Lower lobe of right lung (tissue), 2 donors: ENCODE results near the gene NCS1. TPM values are rescaled to one million over a fixed set of nuclear protein-coding genes. Genes with fewer than 3 reads are reported as not detected.

Source experiments
- ATAC-seq, 2 donors: fragments of 200-7000 bp; cut with Tn5 transposase; one replicate each; pipeline ENCODE4 v1.9.1; 2020 to 2022; ENCODE audit warnings: mild to moderate bottlenecking in 2 of 2, moderate library complexity in 2 of 2
- DNase-seq: peaks from one replicate; pipeline ENCODE4 v3.0.0-alpha.2; 2020
- H3K27ac ChIP-seq: fragments of 200-600 bp; one replicate; pipeline ENCODE4 v1.8.0; 2022
- H3K27me3 ChIP-seq: fragments of 200-600 bp; one replicate; pipeline ENCODE4 v1.8.0; 2022; ENCODE audit warnings: low read depth
- H3K36me3 ChIP-seq: fragments of 200-600 bp; one replicate; pipeline ENCODE4 v1.8.0; 2022; ENCODE audit warnings: mild to moderate bottlenecking
- H3K4me1 ChIP-seq: fragments of 200-600 bp; one replicate; pipeline ENCODE4 v1.8.0; 2022
- H3K4me3 ChIP-seq: fragments of 200-600 bp; one replicate; pipeline ENCODE4 v1.8.0; 2022; ENCODE audit warnings: mild to moderate bottlenecking
- H3K9me3 ChIP-seq: fragments of 200-600 bp; one replicate; pipeline ENCODE4 v1.8.0; 2022
- intact Hi-C: fragments of 100-400 bp; cut with DNase I; formaldehyde crosslinking; loops from one replicate; pipeline ENCODE4 v1.11.0; 2022
- total RNA-seq: library from RNA; stranded (reverse); fragmentation: NEBNext Ultra II Directional; extraction: Animal tissue kit (Norgen Biotek cat#: 25700); gene quantifications from one replicate; pipeline ENCODE4 v1.2.1, GENCODE V29; 2021
- TF ChIP-seq, protein P1 (sequence below): fragments of 200-600 bp; IDR thresholded peaks from one replicate; pipeline ENCODE4 v1.8.0; 2022; ENCODE audit warnings: antibody characterized with exemption, mild to moderate bottlenecking
- donor health status: DM: no; HTN: yes; CAD: no; lungs with severe emphysema.

Gene NCS1
- total RNA-seq, 1 donor from 2014 or later = 7.0 TPM

DNA sequence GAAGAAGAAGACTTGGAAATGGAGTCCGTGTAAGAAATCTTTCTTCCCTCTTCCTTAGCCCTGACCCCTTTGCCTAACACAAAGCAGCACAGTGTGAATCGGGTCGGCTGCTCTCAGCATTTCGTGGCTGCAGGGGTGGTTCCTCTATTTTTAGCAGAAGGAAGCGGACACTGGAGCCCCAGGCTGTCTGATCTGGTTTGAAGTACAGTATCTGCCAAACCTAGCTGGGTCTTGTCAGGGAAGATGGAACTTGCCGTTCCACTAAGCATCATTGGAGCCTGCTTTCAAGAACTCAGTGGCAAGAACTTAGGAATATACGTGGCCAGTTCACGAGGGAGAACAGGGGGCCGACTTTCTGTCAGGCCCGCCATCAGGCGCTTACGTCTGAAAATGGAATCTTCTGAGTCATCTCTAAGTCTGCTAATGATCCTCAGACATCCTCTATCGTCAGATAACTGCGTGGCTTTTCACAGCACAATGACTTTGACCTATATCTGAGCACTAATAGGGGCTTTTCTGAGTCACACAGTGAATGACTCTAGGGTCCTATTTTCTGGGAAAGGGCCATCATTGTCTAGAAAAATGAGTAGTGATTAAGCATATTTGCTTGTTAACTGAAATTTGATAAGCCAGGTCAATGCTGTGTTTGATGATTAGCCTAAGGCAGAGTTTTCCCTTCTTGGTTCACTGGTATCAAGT, 43.3 kb upstream of the NCS1 start:
- Histone ChIP-seq H3K27ac (peak overlapping the region; percentile 74), H3K4me1 (peaks cover 25% of the 10 kb centered on the region), H3K9me3 (no peaks in the 10 kb centered on the region), H3K27me3 (no peaks in the 10 kb centered on the region), H3K4me3 (no peak overlapping the region), H3K36me3 (peaks cover 73% of the 10 kb centered on the region)
- intact Hi-C loops = no loop called here
- TF ChIP-seq, protein P1, sequence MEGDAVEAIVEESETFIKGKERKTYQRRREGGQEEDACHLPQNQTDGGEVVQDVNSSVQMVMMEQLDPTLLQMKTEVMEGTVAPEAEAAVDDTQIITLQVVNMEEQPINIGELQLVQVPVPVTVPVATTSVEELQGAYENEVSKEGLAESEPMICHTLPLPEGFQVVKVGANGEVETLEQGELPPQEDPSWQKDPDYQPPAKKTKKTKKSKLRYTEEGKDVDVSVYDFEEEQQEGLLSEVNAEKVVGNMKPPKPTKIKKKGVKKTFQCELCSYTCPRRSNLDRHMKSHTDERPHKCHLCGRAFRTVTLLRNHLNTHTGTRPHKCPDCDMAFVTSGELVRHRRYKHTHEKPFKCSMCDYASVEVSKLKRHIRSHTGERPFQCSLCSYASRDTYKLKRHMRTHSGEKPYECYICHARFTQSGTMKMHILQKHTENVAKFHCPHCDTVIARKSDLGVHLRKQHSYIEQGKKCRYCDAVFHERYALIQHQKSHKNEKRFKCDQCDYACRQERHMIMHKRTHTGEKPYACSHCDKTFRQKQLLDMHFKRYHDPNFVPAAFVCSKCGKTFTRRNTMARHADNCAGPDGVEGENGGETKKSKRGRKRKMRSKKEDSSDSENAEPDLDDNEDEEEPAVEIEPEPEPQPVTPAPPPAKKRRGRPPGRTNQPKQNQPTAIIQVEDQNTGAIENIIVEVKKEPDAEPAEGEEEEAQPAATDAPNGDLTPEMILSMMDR = no peak
- peak; percentile 74 to 85 for ATAC-seq
- DNase-seq = peak; percentile 75

DNA sequence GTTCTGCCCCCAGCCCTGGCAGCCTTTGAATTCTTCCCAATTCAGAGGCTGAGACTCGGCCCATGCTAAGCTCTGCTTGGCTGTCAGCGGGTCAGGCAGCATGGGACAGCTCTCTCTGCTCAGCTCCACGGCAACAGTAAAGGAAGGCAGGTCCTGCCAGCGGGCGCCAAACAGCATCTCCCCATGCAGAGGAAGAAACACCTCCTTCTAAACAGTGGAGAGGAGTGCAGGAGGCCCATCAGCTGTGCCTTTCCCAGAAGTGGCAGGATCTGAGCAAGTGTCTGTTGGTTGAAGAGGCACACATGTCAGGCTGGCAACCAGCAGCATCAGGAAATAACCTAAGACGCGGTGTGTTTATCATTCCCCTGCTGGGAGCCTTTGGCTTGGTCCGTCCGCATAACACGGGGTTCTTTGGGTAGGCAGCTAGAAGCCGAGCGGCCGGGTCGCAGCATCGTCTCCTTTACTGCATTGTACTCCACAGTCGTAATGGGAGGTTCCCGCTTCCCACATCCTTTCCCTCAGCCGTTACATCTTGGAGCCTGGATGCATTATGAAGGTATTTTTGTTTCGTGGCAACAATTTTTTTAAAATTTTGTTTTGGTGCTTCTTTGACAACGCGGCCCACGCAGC, 42.7 kb upstream of the NCS1 start:
- TF ChIP-seq, protein P1 = no peak
- H3K9me3 ChIP-seq = no peaks in the 10 kb centered on the region
- peak; percentile 33 for DNase-seq
- H3K4me3 ChIP-seq = no peak overlapping the region
- H3K36me3 ChIP-seq = peaks cover 72% of the 10 kb centered on the region
- intact Hi-C loops = no loop called here
- peak overlapping the region; percentile 74 for H3K27ac ChIP-seq
- H3K27me3 ChIP-seq = no peaks in the 10 kb centered on the region
- peaks cover 25% of the 10 kb centered on the region for H3K4me1 ChIP-seq
- ATAC-seq = peak; percentile 6 to 19

DNA sequence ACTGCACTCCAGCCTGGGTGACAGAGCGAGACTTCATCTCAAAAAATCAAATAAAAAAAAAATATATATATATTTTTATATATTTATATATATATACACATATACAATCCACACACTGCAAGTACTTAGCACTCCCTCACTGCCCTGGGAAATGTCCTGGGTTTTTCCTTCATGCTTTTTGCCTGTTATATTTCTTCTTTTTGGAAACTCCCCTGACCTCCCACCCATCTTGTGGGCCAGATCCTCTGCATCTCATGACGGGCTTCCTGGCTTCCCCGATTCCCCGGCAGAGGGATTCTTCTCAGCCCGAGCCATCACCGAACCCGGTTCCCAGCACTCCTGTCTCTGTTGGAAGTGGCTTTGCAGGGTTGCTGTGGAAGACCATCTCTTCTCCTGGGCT, 39.5 kb upstream of the NCS1 start:
- Histone ChIP-seq H3K9me3 (no peaks in the 10 kb centered on the region), H3K27ac (no peak overlapping the region), H3K36me3 (peaks cover 62% of the 10 kb centered on the region), H3K27me3 (no peaks in the 10 kb centered on the region), H3K4me3 (no peak overlapping the region), H3K4me1 (peaks cover 17% of the 10 kb centered on the region)
- no peak for ATAC-seq
- intact Hi-C loops = no loop called here
- DNase-seq = peak; percentile 12
- TF ChIP-seq, protein P1 = no peak

DNA sequence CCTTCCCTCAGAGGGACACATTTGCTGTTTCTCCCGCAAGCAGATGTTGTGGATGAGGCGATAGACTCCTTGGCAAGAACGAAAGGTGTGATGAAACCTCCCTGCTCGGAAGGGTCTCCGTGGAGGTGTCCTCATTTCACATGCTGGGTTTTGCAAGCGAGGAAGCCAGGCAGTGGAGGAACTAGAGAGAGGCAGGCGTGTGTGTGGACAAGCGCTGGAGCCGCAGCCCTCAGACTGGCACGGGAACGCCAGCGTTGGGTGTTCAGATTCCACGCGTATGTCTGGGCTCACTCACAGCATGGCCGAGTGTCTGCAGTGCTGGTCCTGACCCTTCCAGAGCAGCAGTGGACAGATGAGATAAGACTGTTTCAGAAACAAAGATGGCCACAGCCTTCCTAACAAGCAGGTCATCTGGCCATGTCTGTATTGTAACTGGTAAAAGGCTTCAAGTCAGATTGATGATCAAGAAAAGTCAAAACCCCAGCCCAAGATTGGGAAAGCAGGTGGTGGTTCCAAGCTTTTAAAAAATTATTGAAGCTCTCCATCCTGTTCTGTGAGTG, 35.0 kb upstream of the NCS1 start:
- ATAC-seq (no peak), DNase-seq (peak; percentile 41)
- H3K4me3 ChIP-seq = no peak overlapping the region
- intact Hi-C loops = no loop called here
- peaks cover 34% of the 10 kb centered on the region for H3K36me3 ChIP-seq
- H3K27me3 ChIP-seq = no peaks in the 10 kb centered on the region
- TF ChIP-seq, protein P1 = no peak
- no peaks in the 10 kb centered on the region for H3K9me3 ChIP-seq
- peaks cover 17% of the 10 kb centered on the region for H3K4me1 ChIP-seq
- H3K27ac ChIP-seq = no peak overlapping the region

DNA sequence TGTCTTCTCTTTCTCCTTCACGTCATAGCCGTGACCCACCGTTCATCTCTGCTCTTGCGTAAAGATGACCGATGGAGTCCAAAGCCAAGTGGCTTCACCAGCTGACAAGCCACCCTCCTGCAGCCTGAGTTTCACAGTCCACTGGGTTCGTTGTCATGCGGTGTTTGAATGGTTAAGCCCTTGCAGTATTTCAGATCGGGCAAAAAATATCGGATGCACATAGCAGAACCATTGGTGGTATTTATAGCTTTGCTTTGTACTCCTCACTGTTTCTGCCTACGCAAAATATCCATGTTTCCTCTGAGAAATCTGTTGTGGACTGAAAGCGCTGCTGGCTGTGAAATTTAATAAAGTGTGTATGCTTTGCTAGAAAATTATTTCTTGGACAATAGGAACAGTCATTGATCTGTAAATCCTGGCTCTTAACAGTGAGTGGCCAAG, 34.5 kb upstream of the NCS1 start:
- Histone ChIP-seq H3K27me3 (no peaks in the 10 kb centered on the region), H3K4me1 (peaks cover 17% of the 10 kb centered on the region), H3K4me3 (no peak overlapping the region), H3K36me3 (peaks cover 29% of the 10 kb centered on the region), H3K9me3 (no peaks in the 10 kb centered on the region), H3K27ac (no peak overlapping the region)
- TF ChIP-seq, protein P1 = no peak
- intact Hi-C loops = no loop called here
- ATAC-seq = no peak
- no peak for DNase-seq
